ENCODE data around the gene MTA1.

DNA sequence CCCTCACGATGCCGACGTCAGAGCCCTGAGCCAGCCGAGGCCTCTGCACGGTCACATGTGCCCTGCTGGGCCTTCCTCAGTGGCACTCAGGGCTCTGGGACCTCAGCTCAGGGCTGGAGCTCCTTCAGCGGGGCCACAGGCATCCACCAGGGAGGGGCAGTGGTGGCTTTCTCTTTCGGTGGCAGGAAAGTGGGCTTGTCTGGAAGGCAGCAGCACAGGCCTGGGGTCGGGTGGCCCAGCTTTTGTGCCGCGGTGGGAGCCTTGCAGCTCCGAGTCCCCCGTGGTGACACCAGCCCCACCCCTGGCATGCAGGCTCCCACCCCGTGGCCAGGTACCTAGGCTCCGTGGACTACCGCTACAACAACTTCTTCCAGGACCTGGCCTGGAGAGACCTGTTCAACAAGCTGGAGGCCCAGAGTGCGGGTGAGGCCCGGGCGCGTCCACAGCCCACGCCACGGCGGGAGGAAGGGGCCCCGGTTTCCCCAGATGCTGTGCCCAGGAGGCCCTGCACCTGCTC lies 35.5 kb upstream of the MTA1 start:
- TF ChIP-seq, protein P1, sequence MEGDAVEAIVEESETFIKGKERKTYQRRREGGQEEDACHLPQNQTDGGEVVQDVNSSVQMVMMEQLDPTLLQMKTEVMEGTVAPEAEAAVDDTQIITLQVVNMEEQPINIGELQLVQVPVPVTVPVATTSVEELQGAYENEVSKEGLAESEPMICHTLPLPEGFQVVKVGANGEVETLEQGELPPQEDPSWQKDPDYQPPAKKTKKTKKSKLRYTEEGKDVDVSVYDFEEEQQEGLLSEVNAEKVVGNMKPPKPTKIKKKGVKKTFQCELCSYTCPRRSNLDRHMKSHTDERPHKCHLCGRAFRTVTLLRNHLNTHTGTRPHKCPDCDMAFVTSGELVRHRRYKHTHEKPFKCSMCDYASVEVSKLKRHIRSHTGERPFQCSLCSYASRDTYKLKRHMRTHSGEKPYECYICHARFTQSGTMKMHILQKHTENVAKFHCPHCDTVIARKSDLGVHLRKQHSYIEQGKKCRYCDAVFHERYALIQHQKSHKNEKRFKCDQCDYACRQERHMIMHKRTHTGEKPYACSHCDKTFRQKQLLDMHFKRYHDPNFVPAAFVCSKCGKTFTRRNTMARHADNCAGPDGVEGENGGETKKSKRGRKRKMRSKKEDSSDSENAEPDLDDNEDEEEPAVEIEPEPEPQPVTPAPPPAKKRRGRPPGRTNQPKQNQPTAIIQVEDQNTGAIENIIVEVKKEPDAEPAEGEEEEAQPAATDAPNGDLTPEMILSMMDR (IDR thresholded peaks at IDR 0.05) = no peak
- no peak for TF ChIP-seq POLR2A (IDR thresholded peaks at IDR 0.05)

Data from upper lobe of left lung (tissue), 4 donors.